ENCODE data around the gene MVB12B.
A peak's percentile ranks its signal among the peaks of the same experiment; 100 is the strongest.

GRCh38 chr9:126500600-126501382, 174.2 kb downstream of the MVB12B start:
- TF ChIP-seq REST (IDR thresholded peaks at IDR 0.05; ENCODE audit: insufficient read depth in 1 of 2, low read depth in 2 of 2, low read length in 1 of 2) (no peak), CTCF (IDR thresholded peaks at IDR 0.05) (peak; percentile 90)
